Stimulated activated CD4-positive, alpha-beta T cell treated with anti-CD3 and anti-CD28 coated beads, Interleukin-1b, Interleukin-23, amount 100 ng/mL, for 48 hours (primary cell): ENCODE results near the gene NR2C2.
A peak's percentile ranks its signal among the peaks of the same experiment; 100 is the strongest.

Experiments
- DNase-seq: peaks from one replicate; pipeline ENCODE4 v3.0.0-alpha.2; 2020

The NR2C2 gene

GRCh38 chr3:15065550-15066007 is 118.2 kb downstream of the NR2C2 start:
- no peak for DNase-seq

GRCh38 chr3:15066467-15066866 is 119.1 kb downstream of the NR2C2 start:
- DNase-seq: no peak

- no peak for DNase-seq
Observed at GRCh38 chr3:15069441-15069840, 122.1 kb downstream of the NR2C2 start.

DNA sequence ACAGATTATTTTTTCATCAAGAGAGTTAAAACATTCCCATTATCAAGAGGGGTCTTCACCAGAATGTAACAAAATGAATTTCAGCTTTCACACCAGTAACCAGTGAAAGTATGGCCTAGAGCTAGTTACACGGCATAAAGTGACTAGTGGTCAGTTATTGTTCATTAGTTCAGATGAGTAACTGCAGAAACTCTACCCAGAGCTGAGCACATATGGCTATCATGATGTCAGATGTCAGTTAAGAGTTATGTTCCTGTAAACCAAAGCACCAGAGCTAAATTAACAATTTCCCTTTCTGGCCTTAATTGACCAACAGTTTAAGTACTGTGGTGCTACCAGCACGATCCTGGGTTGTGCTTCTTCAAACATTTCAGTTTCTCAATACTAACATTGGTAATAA is 124.3 kb downstream of the NR2C2 start:
- no peak for DNase-seq

DNA sequence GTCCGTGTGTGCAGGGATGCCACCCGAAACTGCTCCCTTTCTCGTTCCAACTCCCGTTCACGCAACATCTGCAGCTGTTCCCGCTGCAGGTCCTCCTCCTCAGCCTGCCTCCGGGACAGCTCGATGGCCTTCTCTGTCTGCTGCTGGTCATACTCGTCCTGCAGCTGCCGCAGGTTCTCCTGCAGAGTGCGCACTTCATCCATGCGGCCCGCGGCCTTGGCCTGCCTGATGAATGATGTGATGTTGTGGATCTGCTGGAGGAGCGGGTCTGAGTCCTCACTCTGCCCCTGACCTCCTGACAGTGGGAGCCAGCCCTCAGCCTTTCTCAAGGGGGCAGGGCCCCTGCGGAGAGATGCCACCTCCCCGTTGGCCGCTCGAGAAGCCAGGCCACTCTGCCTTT is 127.1 kb downstream of the NR2C2 start:
- DNase-seq: no peak

- no peak for DNase-seq
Observed at GRCh38 chr3:15079091-15079490, 131.7 kb downstream of the NR2C2 start.

- DNase-seq: no peak
Observed at GRCh38 chr3:15081960-15082664, 134.7 kb downstream of the NR2C2 start.

GRCh38 chr3:15083252-15083651 is 135.9 kb downstream of the NR2C2 start:
- no peak for DNase-seq

GRCh38 chr3:15086263-15086662 is 138.9 kb downstream of the NR2C2 start:
- no peak for DNase-seq

GRCh38 chr3:15086699-15087098 is 139.3 kb downstream of the NR2C2 start:
- DNase-seq: no peak

DNA sequence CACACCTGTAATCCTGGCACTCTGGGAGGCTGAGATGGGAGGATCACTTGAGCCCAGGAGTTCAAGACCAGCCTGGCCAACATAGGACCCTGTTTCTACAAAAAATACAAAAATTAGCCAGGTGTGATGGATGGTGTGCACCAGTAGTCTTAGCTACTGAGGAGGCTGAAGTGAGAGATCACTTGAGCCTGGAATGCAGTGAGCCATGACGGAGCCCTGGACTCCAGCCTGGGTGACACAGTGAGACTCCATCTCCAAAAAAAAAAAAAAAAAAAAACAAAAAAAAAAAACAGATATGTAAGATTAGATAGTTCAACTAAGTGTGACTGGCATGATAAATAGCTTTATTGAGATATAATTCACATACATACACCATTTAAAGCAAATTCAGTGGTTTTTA is 141.8 kb downstream of the NR2C2 start:
- no peak for DNase-seq

- DNase-seq: no peak
Observed at GRCh38 chr3:15091575-15091974, 144.2 kb downstream of the NR2C2 start.

DNA sequence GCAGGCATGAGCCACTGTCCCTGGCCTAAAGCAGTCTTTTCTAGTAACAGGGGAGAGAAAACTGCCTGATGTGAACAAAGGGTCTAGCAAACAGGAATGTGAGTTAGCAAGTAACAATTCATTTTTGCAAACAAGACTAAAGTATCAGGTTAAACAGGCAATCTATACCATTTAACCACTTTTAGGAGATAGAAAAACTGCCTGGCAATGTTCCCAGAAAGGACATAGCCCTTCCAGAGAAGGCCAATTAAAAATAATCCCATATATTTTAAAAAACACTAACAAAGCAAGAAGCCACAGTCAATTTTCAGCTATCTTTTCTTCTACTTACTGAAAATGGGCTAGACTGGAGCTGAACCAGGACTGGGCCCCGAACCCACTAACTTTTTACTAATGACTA is 145.3 kb downstream of the NR2C2 start:
- DNase-seq: no peak

GRCh38 chr3:15094187-15094875 is 146.9 kb downstream of the NR2C2 start:
- DNase-seq: no peak

GRCh38 chr3:15096046-15096445 is 148.7 kb downstream of the NR2C2 start:
- no peak for DNase-seq

DNA sequence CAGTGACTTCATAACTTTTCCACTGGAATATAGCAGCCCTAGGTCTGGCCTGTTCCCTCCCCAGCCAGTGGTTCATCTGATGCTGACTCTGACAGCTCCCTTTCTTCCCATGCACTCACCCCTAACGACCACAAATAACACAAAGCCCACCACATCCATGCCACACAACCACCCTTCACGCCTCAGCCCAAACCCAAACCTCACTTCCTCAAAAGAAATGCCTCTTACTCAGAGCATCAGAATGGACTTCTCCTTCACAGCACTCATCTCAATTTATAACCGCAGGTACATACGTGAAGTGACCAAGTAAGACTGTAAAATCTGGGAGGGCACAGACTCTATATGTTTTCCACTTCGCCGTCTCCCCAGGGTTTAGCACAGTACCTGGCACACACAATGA is 150.5 kb downstream of the NR2C2 start:
- DNase-seq: peak; percentile 35
